Esophagus muscularis mucosa (tissue), 4 donors: Measurements from ENCODE around the gene HFM1. TPM values are rescaled to one million over a fixed set of nuclear protein-coding genes. Genes with fewer than 3 reads are reported as not detected.

ENCODE experiments used
- DNase-seq: peaks from one replicate; pipeline ENCODE4 v3.0.0-alpha.2; 2017; ENCODE audit errors: extremely low spot score
- H3K27ac ChIP-seq, 4 donors: fragments of 200-600 bp; sonication (generic); replicated peaks in 1 of 4; 1 replicate in 3 of 4; 2 replicates in 1 of 4; pipeline ENCODE4 v1.5.1; 2016 to 2019; ENCODE audit warnings: mild to moderate bottlenecking in 1 of 4
- H3K27me3 ChIP-seq, 4 donors: fragments of 200-600 bp; sonication (generic); one replicate each; pipeline versions ENCODE4 v1.5.1 to v1.6.0; 2016 to 2019
- H3K36me3 ChIP-seq, 4 donors: fragments of 200-600 bp; sonication (generic); one replicate each; pipeline ENCODE4 v1.5.1; 2016 to 2019
- H3K4me1 ChIP-seq, 4 donors: fragments of 200-600 bp; sonication (generic); one replicate each; pipeline ENCODE4 v1.5.1; 2016 to 2019
- H3K4me3 ChIP-seq, 4 donors: fragments of 200-600 bp; sonication (generic); 1 replicate in 2 of 4; 2 replicates in 2 of 4; pipeline ENCODE4 v1.5.1; 2016 to 2019; ENCODE audit warnings: mild to moderate bottlenecking in 4 of 4, moderate library complexity in 1 of 4
- H3K9me3 ChIP-seq, 4 donors: fragments of 200-600 bp; sonication (generic); 1 replicate in 3 of 4; 2 replicates in 1 of 4; pipeline ENCODE4 v1.5.1; 2016 to 2019
- EP300 ChIP-seq: sonication (generic); formaldehyde crosslinking; IDR thresholded peaks from one replicate; pipeline ENCODE4 v1.6.1; 2017; ENCODE audit warnings: antibody characterized with exemption
- POLR2A ChIP-seq: fragments of 450-650 bp; IDR thresholded peaks from one replicate; pipeline ENCODE4 v1.6.1; 2017; ENCODE audit warnings: antibody characterized with exemption, moderate library complexity, mild to moderate bottlenecking, low read depth
- POLR2AphosphoS5 ChIP-seq, 2 donors: sonication (generic); formaldehyde crosslinking; IDR thresholded peaks; one replicate each; pipeline ENCODE4 v1.6.1; 2017; ENCODE audit warnings: antibody characterized with exemption in 2 of 2
- WGBS: methylation state at CpG from one replicate; pipeline ENCODE4 v1.1.5; 2018; 5-methylcytosine and 5-hydroxymethylcytosine counted together
- intact Hi-C: fragments of 100-400 bp; cut with DNase I; formaldehyde crosslinking; loops from one replicate; pipeline ENCODE4 v1.15.1; 2023
- total RNA-seq, 4 donors: library from RNA; depleted of rRNA; stranded (reverse); fragments of >200 nt; gene quantifications; one replicate each; pipeline versions ENCODE4 v1.1.0 to v1.2.1, GENCODE V29; 2016
- TF ChIP-seq, protein P1 (sequence below), 3 experiments: fragments of 200-600 bp in 2 of 3; fragments of 450-650 bp in 1 of 3; sonication (generic) in 2 of 3; IDR thresholded peaks; one replicate each; pipeline ENCODE4 v1.5.1; 2017 to 2019; ENCODE audit warnings: antibody characterized with exemption in 3 of 3, mild to moderate bottlenecking in 2 of 3, moderate library complexity in 1 of 3

The HFM1 gene
- total RNA-seq, 4 donors from 2014 or later: 0.42 to 2.2 (median 1.5) TPM

DNA sequence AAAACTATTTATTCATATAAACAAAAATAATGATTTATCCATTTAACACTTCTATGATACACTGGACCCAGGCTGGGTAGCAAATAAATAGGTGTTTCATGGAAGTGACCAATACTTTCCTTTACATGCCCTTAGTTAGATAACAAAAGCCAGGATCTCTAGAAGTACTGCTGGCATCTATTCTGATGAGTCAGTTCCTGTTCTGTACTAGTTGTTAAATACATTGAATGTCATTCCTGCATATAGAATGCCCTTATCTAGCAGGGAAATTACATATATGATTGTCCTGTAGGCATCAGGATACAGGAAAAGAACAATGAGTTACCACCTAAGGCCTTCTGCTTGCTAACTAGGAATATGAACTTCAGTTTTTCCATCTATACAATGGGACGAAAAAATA lies 130.8 kb downstream of the HFM1 start:
- Histone ChIP-seq H3K4me3 (no peak overlapping the region), H3K9me3 (no peaks in the 10 kb centered on the region), H3K27ac (no peak overlapping the region), H3K27me3 (no peaks in the 10 kb centered on the region), H3K36me3 (no peaks in the 10 kb centered on the region), H3K4me1 (no peaks in the 10 kb centered on the region)
- intact Hi-C loops: no loop called here
- TF ChIP-seq EP300: no peak
- no peak for DNase-seq
- 88% methylated on average over 1 of the region's 1 CpG for WGBS

DNA sequence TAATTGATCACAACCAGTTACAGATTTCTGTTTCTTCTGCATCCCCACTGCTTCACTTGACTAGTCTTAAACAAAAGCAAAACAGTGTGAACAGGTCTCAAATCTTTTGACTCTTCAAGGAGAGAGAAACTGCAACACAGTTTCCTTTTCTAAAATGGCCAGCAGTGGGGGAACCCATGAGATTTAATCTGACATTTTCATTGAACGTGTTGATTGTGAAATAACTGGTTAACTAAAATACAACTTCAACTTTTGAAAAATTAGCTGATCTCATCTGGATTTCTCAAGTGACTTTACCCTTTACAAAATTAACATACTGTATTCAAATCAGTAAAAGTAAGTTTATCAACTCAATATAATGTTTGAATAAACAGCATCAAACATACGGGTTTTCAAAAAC lies 143.0 kb downstream of the HFM1 start:
- no peak for DNase-seq
- no peaks in the 10 kb centered on the region for H3K4me1 ChIP-seq
- H3K36me3 ChIP-seq: no peaks in the 10 kb centered on the region
- no peak overlapping the region for H3K27ac ChIP-seq
- intact Hi-C loops: no loop called here
- 79% methylated on average over 2 of the region's 2 CpGs for WGBS
- no peaks in the 10 kb centered on the region for H3K27me3 ChIP-seq
- TF ChIP-seq POLR2AphosphoS5 (IDR thresholded peaks at IDR 0.05) (no peak), POLR2A (no peak), EP300 (no peak)
- TF ChIP-seq, protein P1, sequence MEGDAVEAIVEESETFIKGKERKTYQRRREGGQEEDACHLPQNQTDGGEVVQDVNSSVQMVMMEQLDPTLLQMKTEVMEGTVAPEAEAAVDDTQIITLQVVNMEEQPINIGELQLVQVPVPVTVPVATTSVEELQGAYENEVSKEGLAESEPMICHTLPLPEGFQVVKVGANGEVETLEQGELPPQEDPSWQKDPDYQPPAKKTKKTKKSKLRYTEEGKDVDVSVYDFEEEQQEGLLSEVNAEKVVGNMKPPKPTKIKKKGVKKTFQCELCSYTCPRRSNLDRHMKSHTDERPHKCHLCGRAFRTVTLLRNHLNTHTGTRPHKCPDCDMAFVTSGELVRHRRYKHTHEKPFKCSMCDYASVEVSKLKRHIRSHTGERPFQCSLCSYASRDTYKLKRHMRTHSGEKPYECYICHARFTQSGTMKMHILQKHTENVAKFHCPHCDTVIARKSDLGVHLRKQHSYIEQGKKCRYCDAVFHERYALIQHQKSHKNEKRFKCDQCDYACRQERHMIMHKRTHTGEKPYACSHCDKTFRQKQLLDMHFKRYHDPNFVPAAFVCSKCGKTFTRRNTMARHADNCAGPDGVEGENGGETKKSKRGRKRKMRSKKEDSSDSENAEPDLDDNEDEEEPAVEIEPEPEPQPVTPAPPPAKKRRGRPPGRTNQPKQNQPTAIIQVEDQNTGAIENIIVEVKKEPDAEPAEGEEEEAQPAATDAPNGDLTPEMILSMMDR (IDR thresholded peaks at IDR 0.05): no peak
- no peaks in the 10 kb centered on the region for H3K9me3 ChIP-seq
- no peak overlapping the region for H3K4me3 ChIP-seq

DNA sequence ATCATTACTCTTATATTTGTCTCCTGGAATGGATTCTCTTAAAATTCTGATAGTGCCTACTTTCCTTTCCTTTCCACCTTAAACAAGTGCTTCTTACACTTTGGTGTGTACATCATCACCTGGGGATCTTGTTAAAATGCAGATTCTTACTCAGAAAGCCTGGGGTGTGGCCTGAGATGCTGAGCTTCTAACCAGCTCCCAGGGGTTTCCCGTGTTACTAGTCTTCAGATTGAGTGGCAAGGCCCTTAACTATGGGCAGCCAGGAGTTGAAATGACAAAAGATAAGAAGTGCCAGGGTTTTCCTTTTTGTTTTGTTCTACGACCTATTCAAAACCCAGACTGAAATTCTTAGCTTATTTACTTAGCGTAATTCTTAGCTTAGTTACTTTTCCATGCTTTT lies 159.2 kb downstream of the HFM1 start:
- Histone ChIP-seq H3K27ac (no peak overlapping the region), H3K4me1 (no peaks in the 10 kb centered on the region), H3K27me3 (no peaks in the 10 kb centered on the region), H3K9me3 (peaks cover 0 to under 1% (median 0%) of the 10 kb centered on the region in 4 donors), H3K4me3 (no peak overlapping the region), H3K36me3 (no peaks in the 10 kb centered on the region)
- DNase-seq: no peak
- intact Hi-C loops: no loop called here
- TF ChIP-seq EP300: no peak
- WGBS: 48% methylated on average over 3 of the region's 3 CpGs

DNA sequence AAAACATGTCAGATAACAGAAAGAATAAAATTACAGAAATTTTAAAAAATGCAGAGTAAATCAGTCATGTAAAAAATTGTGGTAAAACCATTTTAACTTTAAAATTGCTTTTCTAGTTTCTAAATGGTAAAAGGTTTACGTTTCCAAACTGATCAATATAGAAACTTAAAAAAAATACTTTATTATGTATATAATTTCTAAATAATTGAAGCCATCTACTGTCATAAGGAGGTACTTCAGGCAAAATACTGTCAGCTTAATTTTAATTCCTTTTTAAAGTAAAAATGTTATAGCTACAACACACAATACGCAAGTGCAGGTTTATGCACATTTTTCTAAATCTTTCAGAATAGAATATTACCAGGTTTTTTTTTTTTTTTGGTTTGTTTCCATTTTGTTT lies 159.9 kb downstream of the HFM1 start:
- Histone ChIP-seq H3K27ac (no peak overlapping the region), H3K4me3 (no peak overlapping the region), H3K9me3 (no peaks in the 10 kb centered on the region), H3K27me3 (no peaks in the 10 kb centered on the region), H3K36me3 (no peaks in the 10 kb centered on the region), H3K4me1 (no peaks in the 10 kb centered on the region)
- 84% methylated on average over 2 of the region's 2 CpGs for WGBS
- intact Hi-C loops: no loop called here
- no peak for DNase-seq
- TF ChIP-seq POLR2A (no peak), EP300 (no peak), POLR2AphosphoS5 (IDR thresholded peaks at IDR 0.05) (no peak)
- TF ChIP-seq, protein P1 (IDR thresholded peaks at IDR 0.05): no peak

DNA sequence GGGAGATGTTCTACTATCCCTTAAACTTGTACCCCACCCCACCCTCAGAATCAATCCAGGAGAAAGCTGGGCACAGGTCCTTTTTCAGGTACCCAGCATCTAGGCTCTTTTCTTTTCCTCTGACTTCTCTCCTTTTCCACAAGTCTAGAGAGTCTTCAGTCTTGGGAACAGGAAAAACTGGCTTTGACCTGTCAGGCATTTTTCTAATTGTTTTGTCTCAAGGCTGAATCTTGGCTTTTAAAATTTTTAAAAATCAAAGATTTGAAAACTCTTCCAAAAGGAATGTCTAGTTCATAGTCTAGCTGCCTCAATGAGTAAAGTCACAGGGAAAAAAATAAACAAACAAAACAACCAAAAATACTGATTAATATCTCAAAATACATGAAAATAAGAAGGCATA lies 161.5 kb downstream of the HFM1 start:
- intact Hi-C loops: no loop called here
- TF ChIP-seq EP300 (no peak), POLR2A (no peak), POLR2AphosphoS5 (IDR thresholded peaks at IDR 0.05) (no peak)
- TF ChIP-seq, protein P1 (IDR thresholded peaks at IDR 0.05): no peak

DNA sequence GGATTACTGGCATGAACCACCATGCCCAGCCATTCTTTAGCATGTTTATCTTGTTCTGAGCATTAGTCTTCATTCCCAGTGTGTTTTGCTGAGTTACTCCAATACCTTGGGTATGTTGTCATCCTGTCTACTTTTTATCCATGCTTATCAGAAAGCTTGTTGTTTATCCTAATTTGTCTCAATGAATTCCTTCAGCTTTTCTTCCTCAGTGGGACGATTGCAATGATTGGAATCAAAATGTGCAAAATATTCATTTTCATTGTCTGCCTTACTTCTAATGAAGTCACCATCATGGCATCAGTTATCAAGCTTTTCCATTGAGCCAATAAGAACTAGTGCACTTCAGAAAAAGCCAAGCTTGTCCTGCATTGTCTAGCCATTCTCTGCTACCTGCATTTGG lies 170.5 kb downstream of the HFM1 start:
- no peak overlapping the region for H3K4me3 ChIP-seq
- H3K27me3 ChIP-seq: no peaks in the 10 kb centered on the region
- no peaks in the 10 kb centered on the region for H3K4me1 ChIP-seq
- no peaks in the 10 kb centered on the region for H3K9me3 ChIP-seq
- WGBS: 52% methylated on average over 1 of the region's 1 CpG
- TF ChIP-seq POLR2AphosphoS5 (IDR thresholded peaks at IDR 0.05) (no peak), EP300 (no peak), POLR2A (no peak)
- TF ChIP-seq, protein P1 (IDR thresholded peaks at IDR 0.05): no peak
- no peaks in the 10 kb centered on the region for H3K36me3 ChIP-seq
- no peak for DNase-seq
- H3K27ac ChIP-seq: no peak overlapping the region
- intact Hi-C loops: no loop called here

More for the DNA sequence above, 161.5 kb downstream of the HFM1 start:
- Histone ChIP-seq H3K36me3 (no peaks in the 10 kb centered on the region), H3K27me3 (no peaks in the 10 kb centered on the region), H3K27ac (no peak overlapping the region), H3K4me1 (no peaks in the 10 kb centered on the region), H3K9me3 (no peaks in the 10 kb centered on the region), H3K4me3 (no peak overlapping the region)
- DNase-seq: no peak
